ENCODE data around the gene BAIAP2.

The BAIAP2 gene

GRCh38 chr17:81034779-81035520 lies at the start of gene BAIAP2:
BAIAP2 (plus strand) TSS chr17:81035151; CDS start chr17:81035255, 104 bp downstream.
- peak; percentile 52 for DNase-seq (ENCODE audit: low read depth)

- no peak for DNase-seq (ENCODE audit: low read depth)
Observed at GRCh38 chr17:80986046-80986445, 48.9 kb upstream of the BAIAP2 start.

- no peak for DNase-seq (ENCODE audit: low read depth)
Observed at GRCh38 chr17:80986816-80987475, 48.0 kb upstream of the BAIAP2 start.

- DNase-seq (ENCODE audit: low read depth): no peak
Observed at GRCh38 chr17:80987941-80988461, 47.0 kb upstream of the BAIAP2 start.

GRCh38 chr17:80989586-80989913 lies 45.4 kb upstream of the BAIAP2 start:
- DNase-seq (ENCODE audit: low read depth): no peak

- DNase-seq (ENCODE audit: low read depth): no peak
Observed at GRCh38 chr17:80990921-80991644, 43.9 kb upstream of the BAIAP2 start.

GRCh38 chr17:80991645-80992076 lies 43.3 kb upstream of the BAIAP2 start, which contains the start of gene CHMP6:
CHMP6 (plus strand) TSS chr17:80991841; CDS start chr17:80991919, 78 bp downstream.
- DNase-seq (ENCODE audit: low read depth): no peak

GRCh38 chr17:80992077-80992947 lies 42.6 kb upstream of the BAIAP2 start:
- DNase-seq (ENCODE audit: low read depth): no peak

- DNase-seq (ENCODE audit: low read depth): no peak
Observed at GRCh38 chr17:80992948-80993624, 41.9 kb upstream of the BAIAP2 start.

- DNase-seq (ENCODE audit: low read depth): no peak
Observed at GRCh38 chr17:80995131-80995530, 39.8 kb upstream of the BAIAP2 start.

- DNase-seq (ENCODE audit: low read depth): no peak
Observed at GRCh38 chr17:80996422-80997305, 38.3 kb upstream of the BAIAP2 start.

GRCh38 chr17:80997424-80998117 lies 37.4 kb upstream of the BAIAP2 start:
- no peak for DNase-seq (ENCODE audit: low read depth)

- DNase-seq (ENCODE audit: low read depth): no peak
Observed at GRCh38 chr17:80998118-80998747, 36.7 kb upstream of the BAIAP2 start.

- no peak for DNase-seq (ENCODE audit: low read depth)
Observed at GRCh38 chr17:80998748-80999535, 36.0 kb upstream of the BAIAP2 start.

- no peak for DNase-seq (ENCODE audit: low read depth)
Observed at GRCh38 chr17:80999536-81000333, 35.2 kb upstream of the BAIAP2 start.

- DNase-seq (ENCODE audit: low read depth): no peak
Observed at GRCh38 chr17:81000334-81000630, 34.7 kb upstream of the BAIAP2 start.

- no peak for DNase-seq (ENCODE audit: low read depth)
Observed at GRCh38 chr17:81000631-81001357, 34.2 kb upstream of the BAIAP2 start.
